HG03045 (cell line): ENCODE data around the gene SYTL3.
"Not testable (repeated sequence)": the region's sequence is repeated elsewhere in the genome, so short reads cannot be mapped to it uniquely, and the experiment has no call there.

Source experiments
- ATAC-seq: cut with Tn5 transposase; IDR thresholded peaks from one replicate; pipeline ENCODE4 v1.9.1; 2021; ENCODE audit warnings: mild to moderate bottlenecking, moderate library complexity; ENCODE audit not compliant: unreplicated experiment

Gene SYTL3

GRCh38 chr6:158786645-158787304, 136.9 kb downstream of the SYTL3 start:
- ATAC-seq, result no peak

GRCh38 chr6:158787395-158787794, 137.5 kb downstream of the SYTL3 start:
- ATAC-seq, result no peak

GRCh38 chr6:158789115-158789917, 139.5 kb downstream of the SYTL3 start:
- ATAC-seq, result no peak

GRCh38 chr6:158791274-158791855, 141.5 kb downstream of the SYTL3 start:
- no peak for ATAC-seq

- not testable (repeated sequence) for ATAC-seq
These were observed 142.7 kb downstream of the SYTL3 start for GRCh38 chr6:158792505-158792904.

- ATAC-seq, result peak; percentile 59
These were observed 143.6 kb downstream of the SYTL3 start for GRCh38 chr6:158793432-158793831.

GRCh38 chr6:158795516-158795915, 145.7 kb downstream of the SYTL3 start:
- no peak for ATAC-seq

- ATAC-seq, result no peak
These were observed 146.5 kb downstream of the SYTL3 start for GRCh38 chr6:158796353-158796752.

- ATAC-seq, result no peak
These were observed 147.8 kb downstream of the SYTL3 start for GRCh38 chr6:158797331-158798310.

- no peak for ATAC-seq
These were observed 148.5 kb downstream of the SYTL3 start for GRCh38 chr6:158798311-158798710.

- ATAC-seq, result no peak
These were observed 149.4 kb downstream of the SYTL3 start for GRCh38 chr6:158799051-158799792.

GRCh38 chr6:158801655-158802294, 151.9 kb downstream of the SYTL3 start:
- no peak for ATAC-seq

- no peak for ATAC-seq
These were observed 153.9 kb downstream of the SYTL3 start for GRCh38 chr6:158803733-158804143.

- ATAC-seq, result no peak
These were observed 154.4 kb downstream of the SYTL3 start for GRCh38 chr6:158804207-158804606.

GRCh38 chr6:158805698-158806377, 156.0 kb downstream of the SYTL3 start:
- ATAC-seq, result no peak

- no peak for ATAC-seq
These were observed 157.9 kb downstream of the SYTL3 start for GRCh38 chr6:158807515-158808441.

- ATAC-seq, result no peak
These were observed 158.6 kb downstream of the SYTL3 start for GRCh38 chr6:158808442-158808833.
